ENCODE data around the gene CNNM4.

DNA sequence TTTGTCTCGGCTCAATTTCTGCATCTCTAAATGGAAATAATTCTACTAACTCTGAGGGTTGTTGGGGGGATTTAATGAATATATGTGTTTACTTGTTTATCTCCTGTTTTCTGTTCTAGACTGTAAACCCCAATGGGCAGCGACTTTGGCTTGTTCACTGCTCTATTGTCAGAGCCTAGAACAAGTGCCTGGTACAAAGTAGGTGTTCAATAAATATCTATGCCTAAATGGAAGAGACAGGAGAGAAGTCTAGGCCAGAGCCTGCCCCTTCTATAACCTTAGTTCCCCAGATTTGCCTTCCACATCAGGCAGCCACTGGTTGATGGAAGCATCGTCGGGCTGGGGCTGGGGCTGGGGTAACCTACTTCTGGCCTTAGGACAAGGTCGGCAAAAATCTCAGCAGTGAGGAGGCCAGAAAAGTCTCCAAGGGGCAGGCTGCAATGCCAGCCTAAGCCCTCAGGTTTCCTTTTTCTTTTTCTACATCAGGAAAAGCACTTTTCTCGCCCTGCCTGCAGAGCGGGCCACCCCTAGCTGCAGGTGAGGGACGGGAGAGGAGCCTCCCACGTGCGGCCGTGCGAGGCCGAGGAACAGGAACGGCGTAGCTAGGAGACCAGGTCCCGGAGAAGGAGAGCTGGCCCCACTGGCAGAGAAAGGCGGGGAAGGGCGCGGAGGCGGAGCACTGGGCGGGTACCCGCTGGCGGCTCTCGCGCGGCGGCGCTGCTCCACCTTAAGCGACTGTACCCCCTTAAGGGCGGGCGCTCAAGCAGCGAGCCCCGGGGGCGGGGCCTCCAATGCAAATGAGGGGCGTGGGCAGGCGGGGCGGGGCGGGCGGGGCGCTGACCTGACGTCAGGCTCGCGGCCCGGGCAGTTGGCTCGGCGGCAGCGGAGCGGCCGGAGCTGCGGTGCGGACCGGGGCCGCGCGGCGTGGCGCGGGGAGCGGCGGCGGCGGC is at the start of gene CNNM4:
- TF ChIP-seq RAD21 (IDR thresholded peaks at IDR 0.05; ENCODE audit: low read length) (no peak), TAF1 (IDR thresholded peaks at IDR 0.05; ENCODE audit: borderline replicate concordance, low read depth, low read length) (no peak)
- TF ChIP-seq, protein P1, sequence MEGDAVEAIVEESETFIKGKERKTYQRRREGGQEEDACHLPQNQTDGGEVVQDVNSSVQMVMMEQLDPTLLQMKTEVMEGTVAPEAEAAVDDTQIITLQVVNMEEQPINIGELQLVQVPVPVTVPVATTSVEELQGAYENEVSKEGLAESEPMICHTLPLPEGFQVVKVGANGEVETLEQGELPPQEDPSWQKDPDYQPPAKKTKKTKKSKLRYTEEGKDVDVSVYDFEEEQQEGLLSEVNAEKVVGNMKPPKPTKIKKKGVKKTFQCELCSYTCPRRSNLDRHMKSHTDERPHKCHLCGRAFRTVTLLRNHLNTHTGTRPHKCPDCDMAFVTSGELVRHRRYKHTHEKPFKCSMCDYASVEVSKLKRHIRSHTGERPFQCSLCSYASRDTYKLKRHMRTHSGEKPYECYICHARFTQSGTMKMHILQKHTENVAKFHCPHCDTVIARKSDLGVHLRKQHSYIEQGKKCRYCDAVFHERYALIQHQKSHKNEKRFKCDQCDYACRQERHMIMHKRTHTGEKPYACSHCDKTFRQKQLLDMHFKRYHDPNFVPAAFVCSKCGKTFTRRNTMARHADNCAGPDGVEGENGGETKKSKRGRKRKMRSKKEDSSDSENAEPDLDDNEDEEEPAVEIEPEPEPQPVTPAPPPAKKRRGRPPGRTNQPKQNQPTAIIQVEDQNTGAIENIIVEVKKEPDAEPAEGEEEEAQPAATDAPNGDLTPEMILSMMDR (IDR thresholded peaks at IDR 0.05) = no peak
- TF ChIP-seq, protein P2, sequence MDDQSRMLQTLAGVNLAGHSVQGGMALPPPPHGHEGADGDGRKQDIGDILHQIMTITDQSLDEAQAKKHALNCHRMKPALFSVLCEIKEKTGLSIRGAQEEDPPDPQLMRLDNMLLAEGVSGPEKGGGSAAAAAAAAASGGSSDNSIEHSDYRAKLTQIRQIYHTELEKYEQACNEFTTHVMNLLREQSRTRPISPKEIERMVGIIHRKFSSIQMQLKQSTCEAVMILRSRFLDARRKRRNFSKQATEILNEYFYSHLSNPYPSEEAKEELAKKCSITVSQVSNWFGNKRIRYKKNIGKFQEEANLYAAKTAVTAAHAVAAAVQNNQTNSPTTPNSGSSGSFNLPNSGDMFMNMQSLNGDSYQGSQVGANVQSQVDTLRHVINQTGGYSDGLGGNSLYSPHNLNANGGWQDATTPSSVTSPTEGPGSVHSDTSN (IDR thresholded peaks at IDR 0.05) = no peak
